Glutamatergic neuron (in vitro differentiated cells): Measurements from ENCODE around the gene IL9. TPM values are rescaled to one million over a fixed set of nuclear protein-coding genes. Genes with fewer than 3 reads are reported as not detected.

Experiments
- DNase-seq: peaks from one replicate; pipeline ENCODE4 v3.0.0; 2022
- H3K27ac Mint-ChIP-seq: one replicate; pipeline ENCODE4 v1.8.0; 2020; ENCODE audit warnings: mild to moderate bottlenecking, mixed read lengths, inconsistent platforms; ENCODE audit not compliant: unreplicated experiment
- H3K27me3 Mint-ChIP-seq: one replicate; pipeline ENCODE4 v1.8.0; 2020; ENCODE audit warnings: mild to moderate bottlenecking, moderate library complexity, mixed read lengths, inconsistent platforms; ENCODE audit not compliant: unreplicated experiment
- H3K36me3 Mint-ChIP-seq: one replicate; pipeline ENCODE4 v1.8.0; 2020; ENCODE audit warnings: mild to moderate bottlenecking, mixed read lengths, inconsistent platforms; ENCODE audit not compliant: unreplicated experiment
- H3K4me1 Mint-ChIP-seq: one replicate; pipeline ENCODE4 v1.8.0; 2020; ENCODE audit warnings: mild to moderate bottlenecking, low read depth, mixed read lengths, inconsistent platforms; ENCODE audit not compliant: unreplicated experiment
- H3K4me3 Mint-ChIP-seq: one replicate; pipeline ENCODE4 v1.8.0; 2020; ENCODE audit warnings: mild to moderate bottlenecking, mixed read lengths, inconsistent platforms; ENCODE audit not compliant: unreplicated experiment
- H3K9me3 Mint-ChIP-seq: one replicate; pipeline ENCODE4 v1.8.0; 2020; ENCODE audit warnings: mild to moderate bottlenecking, moderate library complexity, mixed read lengths, inconsistent platforms; ENCODE audit not compliant: unreplicated experiment
- CTCF ChIP-seq: fragments of 200-600 bp; sonication (generic); IDR thresholded peaks from one replicate; pipeline ENCODE4 v1.5.0; 2021; ENCODE audit not compliant: partially characterized antibody, unreplicated experiment
- total RNA-seq: library from RNA; stranded (reverse); fragmentation: NEBNext Ultra II Directional; extraction: Animal tissue kit (Norgen Biotek cat#: 25700); gene quantifications from one replicate; pipeline ENCODE4 v1.2.1, GENCODE V29; 2021; ENCODE audit not compliant: unreplicated experiment

IL9 gene
- total RNA-seq, 1 donor from 2014 or later, result not detected

- TF ChIP-seq CTCF, result no peak
- no peak for DNase-seq
- H3K27me3 Mint-ChIP-seq, result peaks cover 18% of the 10 kb centered on the region
- no peak overlapping the region for H3K27ac Mint-ChIP-seq
- H3K9me3 Mint-ChIP-seq, result peaks cover 12% of the 10 kb centered on the region
- H3K4me1 Mint-ChIP-seq, result peaks cover 23% of the 10 kb centered on the region
- H3K36me3 Mint-ChIP-seq, result peaks cover 6% of the 10 kb centered on the region
- H3K4me3 Mint-ChIP-seq, result no peak overlapping the region
These were observed 13.8 kb downstream of the IL9 start for GRCh38 chr5:135881819-135882218.

- H3K27me3 Mint-ChIP-seq, result peaks cover 18% of the 10 kb centered on the region
- peaks cover 23% of the 10 kb centered on the region for H3K4me1 Mint-ChIP-seq
- peaks cover 13% of the 10 kb centered on the region for H3K9me3 Mint-ChIP-seq
- H3K27ac Mint-ChIP-seq, result peak overlapping the region; percentile 66
- DNase-seq, result no peak
- peaks cover 6% of the 10 kb centered on the region for H3K36me3 Mint-ChIP-seq
- TF ChIP-seq CTCF, result no peak
- no peak overlapping the region for H3K4me3 Mint-ChIP-seq
These were observed 14.4 kb downstream of the IL9 start for GRCh38 chr5:135881244-135881643.

DNA sequence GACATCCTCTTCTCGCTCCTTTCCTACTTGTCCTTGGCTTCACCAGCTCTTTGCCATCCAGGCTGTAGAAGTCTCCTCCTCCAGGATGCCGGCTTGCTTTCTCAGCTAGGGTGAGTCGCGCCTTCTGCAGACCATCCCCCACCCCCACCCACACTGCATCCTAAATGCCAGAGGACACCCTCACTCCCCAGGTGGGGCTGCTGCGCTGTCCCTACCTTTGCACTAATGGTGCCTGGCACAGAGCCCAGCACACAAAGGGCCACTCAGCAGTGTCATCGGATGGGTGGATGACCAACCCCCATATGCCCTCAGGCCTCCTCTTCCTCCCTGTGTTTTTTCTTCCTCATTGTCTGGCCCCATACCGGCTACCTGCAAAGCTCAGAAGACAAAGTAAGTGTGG is 14.8 kb downstream of the IL9 start:
- peak overlapping the region; percentile 66 for H3K27ac Mint-ChIP-seq
- peaks cover 13% of the 10 kb centered on the region for H3K9me3 Mint-ChIP-seq
- peaks cover 23% of the 10 kb centered on the region for H3K4me1 Mint-ChIP-seq
- TF ChIP-seq CTCF, result no peak
- peaks cover 6% of the 10 kb centered on the region for H3K36me3 Mint-ChIP-seq
- no peak overlapping the region for H3K4me3 Mint-ChIP-seq
- H3K27me3 Mint-ChIP-seq, result peaks cover 18% of the 10 kb centered on the region
- DNase-seq, result no peak

DNA sequence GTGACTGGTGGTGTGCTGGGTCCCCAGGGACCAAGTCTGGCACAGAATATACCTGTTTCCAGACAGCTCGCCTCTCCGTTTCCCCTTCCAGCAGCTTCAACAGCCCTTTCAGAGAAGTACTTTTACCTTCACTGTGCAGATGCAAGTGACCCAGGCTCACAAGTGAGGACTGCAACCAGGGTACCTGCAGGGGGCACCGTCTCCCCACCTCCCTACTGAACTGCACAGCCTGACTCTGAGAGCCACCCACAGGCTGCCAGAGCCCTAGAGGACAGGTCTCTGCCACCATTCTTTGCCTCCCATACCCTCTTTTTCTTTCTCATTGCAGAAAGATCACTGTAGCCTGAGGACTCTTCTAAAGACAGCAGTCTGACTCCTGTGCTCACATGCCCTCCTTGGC is 15.4 kb downstream of the IL9 start:
- Mint-ChIP-seq H3K4me1 (peaks cover 23% of the 10 kb centered on the region), H3K9me3 (peaks cover 13% of the 10 kb centered on the region), H3K27me3 (peaks cover 16% of the 10 kb centered on the region), H3K36me3 (peaks cover 2% of the 10 kb centered on the region), H3K27ac (no peak overlapping the region), H3K4me3 (no peak overlapping the region)
- DNase-seq, result no peak
- peak; percentile 15 for TF ChIP-seq CTCF

DNA sequence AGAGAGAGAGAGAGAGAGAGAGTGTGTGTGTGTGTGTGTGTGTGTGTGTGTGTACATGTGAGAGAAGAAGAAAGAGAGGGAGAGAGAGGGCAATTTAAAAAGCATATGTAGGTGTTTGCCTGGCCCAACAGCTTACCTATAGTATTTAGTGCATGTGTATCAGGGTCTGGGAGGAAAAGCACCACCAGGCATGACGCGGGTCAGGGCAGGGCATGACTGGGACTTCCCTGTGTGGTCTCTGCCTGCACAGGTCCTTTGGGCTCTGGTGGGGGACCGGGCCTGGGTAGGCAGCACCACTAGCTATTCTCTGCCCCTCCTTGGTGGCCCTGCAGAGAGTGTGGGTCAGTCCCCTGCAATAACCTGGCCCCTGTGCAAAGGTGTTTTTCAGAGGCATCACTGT is 16.1 kb downstream of the IL9 start:
- H3K9me3 Mint-ChIP-seq, result peaks cover 13% of the 10 kb centered on the region

More for the DNA sequence above, 16.1 kb downstream of the IL9 start:
- Mint-ChIP-seq H3K4me3 (no peak overlapping the region), H3K4me1 (peaks cover 23% of the 10 kb centered on the region), H3K27me3 (peaks cover 16% of the 10 kb centered on the region), H3K36me3 (no peaks in the 10 kb centered on the region), H3K27ac (no peak overlapping the region)
- TF ChIP-seq CTCF, result no peak
- no peak for DNase-seq
